HL-60 (cell line): Measurements from ENCODE around the gene KRT16.

Experiments
- DNase-seq, 2 experiments: peaks; one replicate each; pipeline ENCODE4 v3.0.0-alpha.2; 2010 to 2020; ENCODE audit warnings: low read depth in 1 of 2, low spot score in 1 of 2
- H3K27ac ChIP-seq: fragments of 250-450 bp; sonication (Bioruptor Pico); replicated peaks from 2 replicates; pipeline ENCODE4 v1.5.1; 2020; ENCODE audit warnings: mild to moderate bottlenecking, moderate library complexity
- H3K27me3 ChIP-seq: fragments of 250-450 bp; sonication (Bioruptor Pico); 2 replicates; pipeline ENCODE4 v1.5.1; 2021; ENCODE audit warnings: mild to moderate bottlenecking, moderate library complexity; ENCODE audit not compliant: insufficient read depth, poor library complexity, severe bottlenecking
- H3K4me3 ChIP-seq: replicated peaks from 2 replicates; pipeline ENCODE4 v1.5.1; 2011; ENCODE audit warnings: mild to moderate bottlenecking, control low read depth, low read length; ENCODE audit not compliant: insufficient read depth
- GABPA ChIP-seq: IDR thresholded peaks from 2 replicates; pipeline ENCODE4 v1.6.1; 2012; ENCODE audit warnings: low read depth
- POLR2AphosphoS5 ChIP-seq: IDR thresholded peaks from 2 replicates; pipeline ENCODE4 v1.6.1; 2012; ENCODE audit warnings: low read depth
- SPI1 ChIP-seq: IDR thresholded peaks from 2 replicates; pipeline ENCODE4 v1.6.1; 2012; ENCODE audit warnings: low read depth, mild to moderate bottlenecking, borderline replicate concordance
- TF ChIP-seq, protein P1 (sequence below): IDR thresholded peaks from one replicate; pipeline ENCODE4 v1.5.1; 2011; ENCODE audit warnings: low read length, control low read depth, inconsistent platforms; ENCODE audit not compliant: insufficient read depth
- TF ChIP-seq, protein P2 (sequence below): IDR thresholded peaks from 2 replicates; pipeline ENCODE4 v1.6.1; 2012; ENCODE audit warnings: low read depth; ENCODE audit not compliant: insufficient replicate concordance

Gene KRT16

DNA sequence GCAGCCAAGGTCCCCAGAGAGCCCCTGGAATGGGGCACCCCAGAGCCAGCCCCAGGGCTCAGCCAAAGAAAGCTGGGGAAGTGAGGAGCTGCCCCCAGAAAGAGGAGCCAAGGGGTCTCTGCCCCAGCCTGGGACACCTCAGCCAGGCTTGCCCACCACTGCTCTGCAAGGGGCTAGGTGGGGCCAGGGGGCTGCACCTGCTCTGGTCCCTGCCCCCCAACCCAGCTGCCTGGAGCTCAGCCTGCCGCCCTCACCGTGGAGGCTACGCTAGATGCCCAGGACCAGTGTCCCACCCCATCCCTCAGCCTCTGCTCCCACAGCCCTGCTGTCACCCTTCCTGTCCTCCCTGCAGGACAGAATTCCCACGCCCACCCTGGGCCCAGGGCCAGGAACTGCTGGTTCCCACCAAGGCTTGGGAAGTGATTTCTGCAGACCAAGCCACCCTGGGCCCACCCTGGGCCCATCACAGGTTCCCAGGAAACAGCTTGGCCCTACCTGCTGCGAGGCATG, 39.9 kb upstream of the KRT16 start:
- no peak for DNase-seq
- Histone ChIP-seq H3K27me3 (no peaks in the 10 kb centered on the region), H3K4me3 (no peak overlapping the region), H3K27ac (no peak overlapping the region)
- TF ChIP-seq GABPA (no peak), SPI1 (no peak), POLR2AphosphoS5 (no peak)
- TF ChIP-seq, protein P1, sequence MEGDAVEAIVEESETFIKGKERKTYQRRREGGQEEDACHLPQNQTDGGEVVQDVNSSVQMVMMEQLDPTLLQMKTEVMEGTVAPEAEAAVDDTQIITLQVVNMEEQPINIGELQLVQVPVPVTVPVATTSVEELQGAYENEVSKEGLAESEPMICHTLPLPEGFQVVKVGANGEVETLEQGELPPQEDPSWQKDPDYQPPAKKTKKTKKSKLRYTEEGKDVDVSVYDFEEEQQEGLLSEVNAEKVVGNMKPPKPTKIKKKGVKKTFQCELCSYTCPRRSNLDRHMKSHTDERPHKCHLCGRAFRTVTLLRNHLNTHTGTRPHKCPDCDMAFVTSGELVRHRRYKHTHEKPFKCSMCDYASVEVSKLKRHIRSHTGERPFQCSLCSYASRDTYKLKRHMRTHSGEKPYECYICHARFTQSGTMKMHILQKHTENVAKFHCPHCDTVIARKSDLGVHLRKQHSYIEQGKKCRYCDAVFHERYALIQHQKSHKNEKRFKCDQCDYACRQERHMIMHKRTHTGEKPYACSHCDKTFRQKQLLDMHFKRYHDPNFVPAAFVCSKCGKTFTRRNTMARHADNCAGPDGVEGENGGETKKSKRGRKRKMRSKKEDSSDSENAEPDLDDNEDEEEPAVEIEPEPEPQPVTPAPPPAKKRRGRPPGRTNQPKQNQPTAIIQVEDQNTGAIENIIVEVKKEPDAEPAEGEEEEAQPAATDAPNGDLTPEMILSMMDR, result no peak
- TF ChIP-seq, protein P2, sequence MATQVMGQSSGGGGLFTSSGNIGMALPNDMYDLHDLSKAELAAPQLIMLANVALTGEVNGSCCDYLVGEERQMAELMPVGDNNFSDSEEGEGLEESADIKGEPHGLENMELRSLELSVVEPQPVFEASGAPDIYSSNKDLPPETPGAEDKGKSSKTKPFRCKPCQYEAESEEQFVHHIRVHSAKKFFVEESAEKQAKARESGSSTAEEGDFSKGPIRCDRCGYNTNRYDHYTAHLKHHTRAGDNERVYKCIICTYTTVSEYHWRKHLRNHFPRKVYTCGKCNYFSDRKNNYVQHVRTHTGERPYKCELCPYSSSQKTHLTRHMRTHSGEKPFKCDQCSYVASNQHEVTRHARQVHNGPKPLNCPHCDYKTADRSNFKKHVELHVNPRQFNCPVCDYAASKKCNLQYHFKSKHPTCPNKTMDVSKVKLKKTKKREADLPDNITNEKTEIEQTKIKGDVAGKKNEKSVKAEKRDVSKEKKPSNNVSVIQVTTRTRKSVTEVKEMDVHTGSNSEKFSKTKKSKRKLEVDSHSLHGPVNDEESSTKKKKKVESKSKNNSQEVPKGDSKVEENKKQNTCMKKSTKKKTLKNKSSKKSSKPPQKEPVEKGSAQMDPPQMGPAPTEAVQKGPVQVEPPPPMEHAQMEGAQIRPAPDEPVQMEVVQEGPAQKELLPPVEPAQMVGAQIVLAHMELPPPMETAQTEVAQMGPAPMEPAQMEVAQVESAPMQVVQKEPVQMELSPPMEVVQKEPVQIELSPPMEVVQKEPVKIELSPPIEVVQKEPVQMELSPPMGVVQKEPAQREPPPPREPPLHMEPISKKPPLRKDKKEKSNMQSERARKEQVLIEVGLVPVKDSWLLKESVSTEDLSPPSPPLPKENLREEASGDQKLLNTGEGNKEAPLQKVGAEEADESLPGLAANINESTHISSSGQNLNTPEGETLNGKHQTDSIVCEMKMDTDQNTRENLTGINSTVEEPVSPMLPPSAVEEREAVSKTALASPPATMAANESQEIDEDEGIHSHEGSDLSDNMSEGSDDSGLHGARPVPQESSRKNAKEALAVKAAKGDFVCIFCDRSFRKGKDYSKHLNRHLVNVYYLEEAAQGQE, result no peak

DNA sequence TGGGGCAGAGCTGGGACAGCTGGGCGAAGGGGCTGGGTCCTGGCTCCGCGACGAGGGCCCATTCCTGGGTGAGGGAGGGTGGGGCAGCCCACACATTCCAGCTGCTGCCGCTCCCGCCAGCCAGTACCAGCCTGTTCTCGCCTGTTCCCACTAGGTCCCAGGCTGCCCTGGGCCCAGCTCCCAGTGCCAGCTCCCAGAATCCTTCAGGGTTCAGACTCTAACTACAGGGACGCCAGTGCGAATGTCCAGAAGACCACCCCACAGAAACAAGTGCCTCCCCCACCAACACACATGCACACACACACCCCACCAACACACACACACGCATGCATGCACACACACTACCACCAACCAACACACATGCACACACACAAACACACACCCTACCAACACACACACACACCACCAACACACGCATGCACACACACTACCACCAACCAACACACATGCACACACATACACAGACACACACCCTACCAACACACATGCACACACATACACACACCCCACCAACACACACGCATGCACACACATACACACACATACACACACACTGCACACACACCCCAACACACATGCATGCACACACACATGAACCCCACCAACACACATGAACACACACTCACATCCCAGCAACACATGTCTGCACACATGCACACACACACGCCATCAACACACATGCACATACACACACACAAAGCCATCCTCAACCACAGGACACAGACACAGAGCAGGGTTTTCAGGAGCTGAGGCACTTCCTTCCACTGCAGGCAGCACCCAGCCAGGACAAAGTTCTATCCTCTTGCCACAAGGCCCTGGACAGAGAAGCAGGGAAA, 39.3 kb upstream of the KRT16 start:
- no peaks in the 10 kb centered on the region for H3K27me3 ChIP-seq
- H3K27ac ChIP-seq, result no peak overlapping the region
- TF ChIP-seq, protein P1, result no peak
- TF ChIP-seq GABPA (no peak), SPI1 (no peak), POLR2AphosphoS5 (no peak)
- TF ChIP-seq, protein P2, result no peak
- H3K4me3 ChIP-seq, result no peak overlapping the region
- no peak for DNase-seq

DNA sequence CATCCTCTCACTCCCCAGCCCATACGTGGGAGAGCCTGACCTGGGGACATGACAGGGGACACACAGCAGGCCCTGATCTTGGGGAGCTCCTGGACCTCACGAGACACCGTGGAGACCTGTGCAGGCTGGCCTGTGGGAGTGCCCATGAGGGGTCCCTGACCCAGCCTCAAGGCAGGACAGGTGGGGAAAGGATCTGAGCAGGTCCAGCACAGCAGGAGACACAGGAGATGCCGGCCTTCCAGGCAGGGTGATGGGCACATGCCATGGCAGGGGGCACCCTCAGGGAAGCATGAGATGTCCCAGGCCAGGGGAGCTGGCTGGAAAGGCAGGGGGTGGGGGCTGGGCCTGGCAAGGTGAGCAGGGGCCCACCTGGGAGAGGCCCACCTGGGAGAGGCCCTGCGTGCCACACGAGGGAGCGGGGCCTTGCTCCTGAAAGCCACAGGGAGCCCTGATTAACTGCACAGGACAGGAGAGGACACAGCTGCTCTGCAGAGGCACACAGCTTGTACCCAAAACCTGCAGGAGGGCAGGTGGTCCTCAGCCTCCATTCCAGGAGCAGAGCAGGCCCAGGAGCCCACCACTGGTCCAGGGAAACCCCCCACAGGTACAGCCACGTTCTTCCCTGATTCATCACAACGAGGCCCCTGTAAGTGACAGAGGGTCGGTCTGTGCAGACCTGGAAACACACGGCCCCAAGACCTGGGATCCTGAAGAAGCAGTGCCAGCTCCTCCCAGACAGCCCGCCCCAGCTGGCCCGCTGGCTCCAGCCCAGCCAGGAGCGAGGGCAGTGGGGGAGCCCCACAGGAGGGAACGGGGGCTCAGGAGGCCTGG, 38.4 kb upstream of the KRT16 start:
- Histone ChIP-seq H3K27me3 (no peaks in the 10 kb centered on the region), H3K27ac (no peak overlapping the region), H3K4me3 (no peak overlapping the region)
- TF ChIP-seq GABPA (no peak), POLR2AphosphoS5 (no peak), SPI1 (no peak)
- TF ChIP-seq, protein P2, result no peak
- TF ChIP-seq, protein P1, result no peak
- DNase-seq, result no peak
